Ishikawa (cell line): ENCODE measurements around the gene GAPDHS.

Experiments
- CREB1 ChIP-seq: IDR thresholded peaks from 2 replicates; pipeline ENCODE4 v1.6.1; 2012; ENCODE audit warnings: low read depth
- NFIC ChIP-seq: IDR thresholded peaks from 2 replicates; pipeline ENCODE4 v1.6.1; 2012
- REST ChIP-seq: IDR thresholded peaks from 2 replicates; pipeline ENCODE4 v1.6.1; 2012; ENCODE audit warnings: low read depth, mild to moderate bottlenecking
- ZBTB7A ChIP-seq: IDR thresholded peaks from 2 replicates; pipeline ENCODE4 v1.6.1; 2012; ENCODE audit warnings: low read depth
- TF ChIP-seq, protein P1 (sequence below): IDR thresholded peaks from 2 replicates; pipeline ENCODE4 v1.6.1; 2012

- TF ChIP-seq REST (no peak), NFIC (no peak), CREB1 (no peak), ZBTB7A (no peak)
- TF ChIP-seq, protein P1, sequence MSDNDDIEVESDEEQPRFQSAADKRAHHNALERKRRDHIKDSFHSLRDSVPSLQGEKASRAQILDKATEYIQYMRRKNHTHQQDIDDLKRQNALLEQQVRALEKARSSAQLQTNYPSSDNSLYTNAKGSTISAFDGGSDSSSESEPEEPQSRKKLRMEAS, result no peak
These were observed 44.7 kb downstream of the GAPDHS start for GRCh38 chr19:35577918-35578317.
